Activated naive CD8-positive, alpha-beta T cell treated with anti-CD3 and anti-CD28 coated beads, Interleukin-2, amount 10 ng/mL, durations not matched to agents 7 days and 5 days (primary cell): ENCODE measurements around the gene HES3. TPM values are rescaled to one million over a fixed set of nuclear protein-coding genes. Genes with fewer than 3 reads are reported as not detected.
"Not testable (repeated sequence)": the region's sequence is repeated elsewhere in the genome, so short reads cannot be mapped to it uniquely, and the experiment has no call there.

Experiments
- ATAC-seq: fragments of 150-1000 bp; cut with Tn5 transposase; one replicate; pipeline ENCODE4 v1.10.0; 2021; ENCODE audit warnings: low read depth, moderate library complexity
- POLR2A ChIA-PET: fragments of 350-600 bp; sonication (Branson Sonifier 250); formaldehyde crosslinking; loops from one replicate; lab custom pipeline; 2021; ENCODE audit warnings: antibody characterized with exemption; lab: Charles Lee
- DNase-seq: peaks from one replicate; pipeline ENCODE4 v3.0.0; 2021
- H3K27ac Mint-ChIP-seq: one replicate; pipeline ENCODE4 v1.8.0; 2022; ENCODE audit warnings: mild to moderate bottlenecking, mixed read lengths
- H3K27me3 Mint-ChIP-seq: one replicate; pipeline ENCODE4 v1.8.0; 2022; ENCODE audit warnings: mild to moderate bottlenecking, moderate library complexity, mixed read lengths
- H3K36me3 Mint-ChIP-seq: one replicate; pipeline ENCODE4 v1.8.0; 2021; ENCODE audit warnings: mild to moderate bottlenecking, mixed read lengths
- H3K4me1 Mint-ChIP-seq: one replicate; pipeline ENCODE4 v1.8.0; 2021; ENCODE audit warnings: mixed read lengths
- H3K4me3 Mint-ChIP-seq: one replicate; pipeline ENCODE4 v1.8.0; 2022; ENCODE audit warnings: mild to moderate bottlenecking, moderate library complexity, mixed read lengths
- H3K9me3 Mint-ChIP-seq: one replicate; pipeline ENCODE4 v1.8.0; 2021; ENCODE audit warnings: mixed read lengths
- total RNA-seq, 2 experiments: library from RNA; stranded (reverse); gene quantifications; one replicate each; pipeline ENCODE4 v1.2.3, GENCODE V29; 2021

Gene HES3
- total RNA-seq, 2 experiments from 2014 or later, result not detected

- ATAC-seq (peak; percentile 32), DNase-seq (peak; percentile 55)
- H3K4me3 Mint-ChIP-seq, result peak overlapping the region; percentile 4
- H3K9me3 Mint-ChIP-seq, result no peaks in the 10 kb centered on the region
- no peaks in the 10 kb centered on the region for H3K36me3 Mint-ChIP-seq
- POLR2A ChIA-PET, result no interaction called here
- peaks cover 31% of the 10 kb centered on the region for H3K27me3 Mint-ChIP-seq
- no peak overlapping the region for H3K27ac Mint-ChIP-seq
- peaks cover 9% of the 10 kb centered on the region for H3K4me1 Mint-ChIP-seq
Measured at GRCh38 chr1:6208723-6209660, 35.0 kb upstream of the HES3 start.

GRCh38 chr1:6209661-6210580 is 34.1 kb upstream of the HES3 start:
- H3K36me3 Mint-ChIP-seq, result no peaks in the 10 kb centered on the region
- H3K9me3 Mint-ChIP-seq, result no peaks in the 10 kb centered on the region
- peaks cover 36% of the 10 kb centered on the region for H3K27me3 Mint-ChIP-seq
- ATAC-seq (no peak), DNase-seq (peak; percentile 46)
- peak overlapping the region; percentile 4 for H3K4me3 Mint-ChIP-seq
- no peak overlapping the region for H3K27ac Mint-ChIP-seq
- peaks cover 8% of the 10 kb centered on the region for H3K4me1 Mint-ChIP-seq
- POLR2A ChIA-PET, result no interaction called here

- no peaks in the 10 kb centered on the region for H3K9me3 Mint-ChIP-seq
- no peaks in the 10 kb centered on the region for H3K36me3 Mint-ChIP-seq
- ATAC-seq (no peak), DNase-seq (no peak)
- POLR2A ChIA-PET, result no interaction called here
- H3K4me1 Mint-ChIP-seq, result peaks cover 8% of the 10 kb centered on the region
- H3K27me3 Mint-ChIP-seq, result peaks cover 36% of the 10 kb centered on the region
- H3K27ac Mint-ChIP-seq, result no peak overlapping the region
- H3K4me3 Mint-ChIP-seq, result no peak overlapping the region
Measured at GRCh38 chr1:6210591-6211355, 33.2 kb upstream of the HES3 start.

GRCh38 chr1:6211731-6212130 is 32.2 kb upstream of the HES3 start:
- Mint-ChIP-seq H3K36me3 (no peaks in the 10 kb centered on the region), H3K27ac (no peak overlapping the region), H3K4me3 (no peak overlapping the region), H3K4me1 (peaks cover 8% of the 10 kb centered on the region), H3K27me3 (peaks cover 32% of the 10 kb centered on the region), H3K9me3 (no peaks in the 10 kb centered on the region)
- ATAC-seq, result no peak
- POLR2A ChIA-PET, result no interaction called here
- DNase-seq, result no peak

- Mint-ChIP-seq H3K36me3 (no peaks in the 10 kb centered on the region), H3K4me3 (no peak overlapping the region), H3K4me1 (peaks cover 6% of the 10 kb centered on the region)
Measured at GRCh38 chr1:6212193-6212959, 31.6 kb upstream of the HES3 start.

GRCh38 chr1:6218375-6219164 is 25.4 kb upstream of the HES3 start:
- POLR2A ChIA-PET, result no interaction called here
- Mint-ChIP-seq H3K27ac (no peak overlapping the region), H3K9me3 (no peaks in the 10 kb centered on the region), H3K4me3 (no peak overlapping the region), H3K36me3 (peaks cover 1% of the 10 kb centered on the region), H3K4me1 (no peaks in the 10 kb centered on the region), H3K27me3 (peaks cover 6% of the 10 kb centered on the region)
- no peak for DNase-seq
- no peak for ATAC-seq

More at GRCh38 chr1:6212193-6212959, 31.6 kb upstream of the HES3 start:
- Mint-ChIP-seq H3K27ac (no peak overlapping the region), H3K27me3 (peaks cover 29% of the 10 kb centered on the region), H3K9me3 (no peaks in the 10 kb centered on the region)
- ATAC-seq (no peak), DNase-seq (no peak)
- POLR2A ChIA-PET, result interaction anchor here (0.5 kb wide), 1 partner anchor 56 kb away, joined by 4 read pairs; no protein-coding TSS in a partner anchor

- H3K27ac Mint-ChIP-seq, H3K36me3 Mint-ChIP-seq, DNase-seq, POLR2A ChIA-PET, H3K4me1 Mint-ChIP-seq, H3K9me3 Mint-ChIP-seq, H3K4me3 Mint-ChIP-seq, ATAC-seq, H3K27me3 Mint-ChIP-seq: not testable (repeated sequence)
Measured at GRCh38 chr1:6219641-6220040, 24.3 kb upstream of the HES3 start.

GRCh38 chr1:6220236-6220635 is 23.7 kb upstream of the HES3 start:
- no peak overlapping the region for H3K27ac Mint-ChIP-seq
- no peaks in the 10 kb centered on the region for H3K9me3 Mint-ChIP-seq
- H3K4me3 Mint-ChIP-seq, result no peak overlapping the region
- no peaks in the 10 kb centered on the region for H3K4me1 Mint-ChIP-seq
- ATAC-seq (no peak), DNase-seq (no peak)
- peaks cover 5% of the 10 kb centered on the region for H3K36me3 Mint-ChIP-seq
- H3K27me3 Mint-ChIP-seq, result no peaks in the 10 kb centered on the region
- POLR2A ChIA-PET, result no interaction called here

- DNase-seq (no peak), ATAC-seq (no peak)
- Mint-ChIP-seq H3K36me3 (peaks cover 6% of the 10 kb centered on the region), H3K4me1 (peaks cover under 1% of the 10 kb centered on the region), H3K27ac (no peak overlapping the region), H3K27me3 (no peaks in the 10 kb centered on the region), H3K4me3 (no peak overlapping the region), H3K9me3 (no peaks in the 10 kb centered on the region)
- POLR2A ChIA-PET, result no interaction called here
Measured at GRCh38 chr1:6221210-6221784, 22.7 kb upstream of the HES3 start.

GRCh38 chr1:6222636-6223035 is 21.3 kb upstream of the HES3 start:
- H3K36me3 Mint-ChIP-seq, result peaks cover 8% of the 10 kb centered on the region
- no peak overlapping the region for H3K4me3 Mint-ChIP-seq
- H3K9me3 Mint-ChIP-seq, result no peaks in the 10 kb centered on the region
- no peaks in the 10 kb centered on the region for H3K27me3 Mint-ChIP-seq
- POLR2A ChIA-PET, result interaction anchor here (0.9 kb wide), 1 partner anchor 12 kb away, joined by 3 read pairs; no protein-coding TSS in a partner anchor
- DNase-seq (no peak), ATAC-seq (no peak)
- peaks cover 2% of the 10 kb centered on the region for H3K4me1 Mint-ChIP-seq
- no peak overlapping the region for H3K27ac Mint-ChIP-seq

- no peak for DNase-seq
- POLR2A ChIA-PET, result interaction anchor here (1.2 kb wide), 1 partner anchor 11 kb away, joined by 4 read pairs; no protein-coding TSS in a partner anchor
Measured at GRCh38 chr1:6223617-6224016, 20.4 kb upstream of the HES3 start.

More at GRCh38 chr1:6223617-6224016, 20.4 kb upstream of the HES3 start:
- no peak for ATAC-seq
- Mint-ChIP-seq H3K27me3 (no peaks in the 10 kb centered on the region), H3K27ac (no peak overlapping the region), H3K4me3 (no peak overlapping the region), H3K36me3 (peaks cover 8% of the 10 kb centered on the region), H3K9me3 (no peaks in the 10 kb centered on the region), H3K4me1 (peaks cover 2% of the 10 kb centered on the region)
